Medulla oblongata (tissue), 1 donor: ENCODE data around the gene ENOX1.
A peak's percentile ranks its signal among the peaks of the same experiment; 100 is the strongest.

Source experiments
- DNase-seq: peaks from one replicate; pipeline ENCODE4 v3.0.0-alpha.2; 2015; ENCODE audit errors: extremely low spot score

Gene ENOX1

GRCh38 chr13:43388282-43389034 is 398.3 kb downstream of the ENOX1 start:
- no peak for DNase-seq

GRCh38 chr13:43387880-43388279 is 398.9 kb downstream of the ENOX1 start:
- no peak for DNase-seq

GRCh38 chr13:43383498-43384165 is 403.1 kb downstream of the ENOX1 start:
- no peak for DNase-seq

- no peak for DNase-seq
Measured at GRCh38 chr13:43379738-43380137, 407.0 kb downstream of the ENOX1 start.

GRCh38 chr13:43377973-43378372 is 408.8 kb downstream of the ENOX1 start:
- DNase-seq, result no peak

GRCh38 chr13:43377149-43377548 is 409.6 kb downstream of the ENOX1 start:
- DNase-seq, result no peak

- DNase-seq, result no peak
Measured at GRCh38 chr13:43376596-43376995, 410.2 kb downstream of the ENOX1 start.

GRCh38 chr13:43375797-43376465 is 410.8 kb downstream of the ENOX1 start:
- DNase-seq, result no peak

GRCh38 chr13:43374621-43375020 is 412.2 kb downstream of the ENOX1 start:
- DNase-seq, result peak; percentile 35

- DNase-seq, result no peak
Measured at GRCh38 chr13:43373400-43373799, 413.4 kb downstream of the ENOX1 start.

GRCh38 chr13:43370842-43371241 is 415.9 kb downstream of the ENOX1 start:
- DNase-seq, result no peak

- no peak for DNase-seq
Measured at GRCh38 chr13:43369319-43369718, 417.5 kb downstream of the ENOX1 start.

GRCh38 chr13:43368003-43368402 is 418.8 kb downstream of the ENOX1 start:
- peak; percentile 29 for DNase-seq

GRCh38 chr13:43365039-43365344 is 421.8 kb downstream of the ENOX1 start:
- DNase-seq, result no peak

- DNase-seq, result peak; percentile 68
Measured at GRCh38 chr13:43364210-43365038, 422.3 kb downstream of the ENOX1 start.

GRCh38 chr13:43363156-43363953 is 423.4 kb downstream of the ENOX1 start:
- peak; percentile 45 for DNase-seq

- DNase-seq, result no peak
Measured at GRCh38 chr13:43362556-43362955, 424.2 kb downstream of the ENOX1 start.

GRCh38 chr13:43360892-43361610 is 425.7 kb downstream of the ENOX1 start:
- DNase-seq, result peak; percentile 54

- DNase-seq, result no peak
Measured at GRCh38 chr13:43360171-43360570, 426.6 kb downstream of the ENOX1 start.

- DNase-seq, result no peak
Measured at GRCh38 chr13:43359536-43359935, 427.2 kb downstream of the ENOX1 start.

GRCh38 chr13:43357564-43357963 is 429.2 kb downstream of the ENOX1 start:
- no peak for DNase-seq
